Gastrocnemius medialis (tissue), 4 donors: ENCODE measurements around the gene MMP25.

ENCODE experiments used
- CTCF ChIP-seq, 5 experiments: fragments of 450-650 bp in 3 of 5; fragments of 200-600 bp in 2 of 5; sonication (generic) in 2 of 5; IDR thresholded peaks in 4 of 5; conservative IDR thresholded peaks in 1 of 5; 1 replicate in 4 of 5; 2 replicates in 1 of 5; pipeline ENCODE4 v1.5.1; 2016 to 2019; ENCODE audit warnings: antibody characterized with exemption in 5 of 5, mild to moderate bottlenecking in 3 of 5, moderate library complexity in 3 of 5
- POLR2A ChIP-seq, 2 donors: fragments of 450-650 bp; IDR thresholded peaks; one replicate each; pipeline ENCODE4 v1.6.1; 2017; ENCODE audit warnings: antibody characterized with exemption in 2 of 2, mild to moderate bottlenecking in 2 of 2, moderate library complexity in 2 of 2

- no peak for TF ChIP-seq POLR2A (IDR thresholded peaks at IDR 0.05)
- no peak for TF ChIP-seq CTCF (IDR thresholded peaks at IDR 0.05 in 4 of 5, conservative IDR thresholded peaks at IDR 0.05 in 1 of 5)
These were observed 38.2 kb upstream of the MMP25 start for GRCh38 chr16:3007957-3008689.
